Measurements from ENCODE around the gene CAMK2G.

Gene CAMK2G

GRCh38 chr10:73842349-73842748, 32.0 kb downstream of the CAMK2G start:
- H3K79me1 ChIP-seq (ENCODE audit: low read length) = no peaks in the 10 kb centered on the region
- no peak overlapping the region for H2AK5ac ChIP-seq (ENCODE audit: low read length)
- no peak overlapping the region for H3K23ac ChIP-seq (ENCODE audit: low read length)
- H3K4me2 ChIP-seq (ENCODE audit: low read length) = no peak overlapping the region
- no peak overlapping the region for H4K91ac ChIP-seq (ENCODE audit: low read depth, low read length)
- no peak overlapping the region for H2BK120ac ChIP-seq (ENCODE audit: insufficient read depth, low read length, poor library complexity)
- no peak overlapping the region for H3K4me3 ChIP-seq (ENCODE audit: low read depth, low read length)
- no peak overlapping the region for H2AFZ ChIP-seq (ENCODE audit: insufficient read depth, low read length, poor library complexity)
- peaks cover 0 to 6% of the 10 kb centered on the region in 2 experiments for H3K4me1 ChIP-seq (ENCODE audit: control insufficient read depth in 1 of 2, insufficient read depth in 2 of 2, low read length in 2 of 2)
- no peak overlapping the region for H3K18ac ChIP-seq (ENCODE audit: low read length)
- no peaks in the 10 kb centered on the region for H3K79me2 ChIP-seq (ENCODE audit: control insufficient read depth, insufficient read depth, low read length, poor library complexity)
- H3K9me3 ChIP-seq (ENCODE audit: insufficient read depth, low read depth, low read length) = no peaks in the 10 kb centered on the region
- H3K36me3 ChIP-seq (ENCODE audit: control insufficient read depth in 1 of 2, insufficient read depth in 2 of 2, low read length in 2 of 2) = peaks cover 27 to 42% of the 10 kb centered on the region in 2 experiments
- H3K9ac ChIP-seq (ENCODE audit: low read length) = no peak overlapping the region
- no peak overlapping the region for H2BK12ac ChIP-seq (ENCODE audit: low read length)
- H4K12ac ChIP-seq (ENCODE audit: low read depth, low read length) = no peak overlapping the region
- no peak overlapping the region for H2BK5ac ChIP-seq (ENCODE audit: low read depth, low read length, poor library complexity)
- H3K27ac ChIP-seq (ENCODE audit: low read depth, low read length) = no peak overlapping the region
- H3K27me3 ChIP-seq (ENCODE audit: insufficient read depth, low read length) = no peaks in the 10 kb centered on the region
- no peak overlapping the region for H4K8ac ChIP-seq (ENCODE audit: low read depth, low read length)
- no CpG with 5 or more reads among the region's 11 CpGs for WGBS (ENCODE audit: extremely low coverage, insufficient coverage, insufficient read length)
- H3K14ac ChIP-seq (ENCODE audit: low read length) = no peak overlapping the region
- DNase-seq = no peak
- no peak overlapping the region for H3K4ac ChIP-seq (ENCODE audit: low read depth, low read length)

- Histone ChIP-seq H3K14ac (ENCODE audit: low read length) (no peak overlapping the region), H3K36me3 (ENCODE audit: control insufficient read depth in 1 of 2, insufficient read depth in 2 of 2, low read length in 2 of 2) (peaks cover 22 to 37% of the 10 kb centered on the region in 2 experiments), H3K79me1 (ENCODE audit: low read length) (no peaks in the 10 kb centered on the region), H3K9me3 (ENCODE audit: insufficient read depth, low read depth, low read length) (no peaks in the 10 kb centered on the region), H2AK5ac (ENCODE audit: low read length) (no peak overlapping the region), H3K27me3 (ENCODE audit: insufficient read depth, low read length) (no peaks in the 10 kb centered on the region), H2BK12ac (ENCODE audit: low read length) (no peak overlapping the region), H2BK5ac (ENCODE audit: low read depth, low read length, poor library complexity) (no peak overlapping the region), H2BK120ac (ENCODE audit: insufficient read depth, low read length, poor library complexity) (no peak overlapping the region), H3K4me3 (ENCODE audit: low read depth, low read length) (no peak overlapping the region), H4K91ac (ENCODE audit: low read depth, low read length) (no peak overlapping the region), H3K4me2 (ENCODE audit: low read length) (no peak overlapping the region), H4K12ac (ENCODE audit: low read depth, low read length) (no peak overlapping the region), H3K4me1 (ENCODE audit: control insufficient read depth in 1 of 2, insufficient read depth in 2 of 2, low read length in 2 of 2) (peaks cover 0 to 6% of the 10 kb centered on the region in 2 experiments), H3K27ac (ENCODE audit: low read depth, low read length) (no peak overlapping the region), H3K18ac (ENCODE audit: low read length) (no peak overlapping the region), H3K9ac (ENCODE audit: low read length) (peak overlapping the region; percentile 29), H4K8ac (ENCODE audit: low read depth, low read length) (no peak overlapping the region), H2AFZ (ENCODE audit: insufficient read depth, low read length, poor library complexity) (no peak overlapping the region), H3K23ac (ENCODE audit: low read length) (no peak overlapping the region), H3K4ac (ENCODE audit: low read depth, low read length) (no peak overlapping the region), H3K79me2 (ENCODE audit: control insufficient read depth, insufficient read depth, low read length, poor library complexity) (no peaks in the 10 kb centered on the region)
- no peak for DNase-seq
- no CpG with 5 or more reads among the region's 9 CpGs for WGBS (ENCODE audit: extremely low coverage, insufficient coverage, insufficient read length)
Measured at GRCh38 chr10:73841526-73842285, 32.6 kb downstream of the CAMK2G start.

DNA sequence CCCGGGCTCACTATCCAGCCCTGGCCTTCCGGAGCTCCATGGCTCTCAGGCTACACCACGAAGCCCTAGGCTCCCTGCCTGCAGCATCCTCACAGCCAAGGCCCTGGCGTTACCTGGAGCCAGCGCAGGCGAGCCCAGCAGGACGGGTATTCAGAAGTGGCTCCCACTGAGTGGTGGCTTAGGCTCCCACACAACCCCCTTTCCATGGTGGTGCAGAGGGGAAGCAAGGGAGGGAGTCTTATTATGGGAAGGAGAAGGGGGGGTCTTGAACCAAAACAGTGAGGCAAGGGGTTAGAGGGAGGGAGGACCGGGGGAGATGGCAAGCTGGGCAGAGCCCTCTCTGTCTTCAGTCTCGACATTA, 33.3 kb downstream of the CAMK2G start:
- Histone ChIP-seq H3K14ac (ENCODE audit: low read length) (no peak overlapping the region), H3K23ac (ENCODE audit: low read length) (no peak overlapping the region), H2AFZ (ENCODE audit: insufficient read depth, low read length, poor library complexity) (no peak overlapping the region), H2BK12ac (ENCODE audit: low read length) (no peak overlapping the region), H3K18ac (ENCODE audit: low read length) (no peak overlapping the region), H2AK5ac (ENCODE audit: low read length) (no peak overlapping the region), H3K4me2 (ENCODE audit: low read length) (no peak overlapping the region), H3K4me1 (ENCODE audit: control insufficient read depth in 1 of 2, insufficient read depth in 2 of 2, low read length in 2 of 2) (peaks cover 0 to 6% of the 10 kb centered on the region in 2 experiments), H3K27ac (ENCODE audit: low read depth, low read length) (no peak overlapping the region), H3K4me3 (ENCODE audit: low read depth, low read length) (no peak overlapping the region), H4K12ac (ENCODE audit: low read depth, low read length) (no peak overlapping the region), H3K9me3 (ENCODE audit: insufficient read depth, low read depth, low read length) (no peaks in the 10 kb centered on the region), H4K8ac (ENCODE audit: low read depth, low read length) (no peak overlapping the region), H3K27me3 (ENCODE audit: insufficient read depth, low read length) (no peaks in the 10 kb centered on the region), H2BK5ac (ENCODE audit: low read depth, low read length, poor library complexity) (no peak overlapping the region), H3K4ac (ENCODE audit: low read depth, low read length) (no peak overlapping the region), H3K79me1 (ENCODE audit: low read length) (no peaks in the 10 kb centered on the region), H2BK120ac (ENCODE audit: insufficient read depth, low read length, poor library complexity) (no peak overlapping the region), H3K36me3 (ENCODE audit: control insufficient read depth in 1 of 2, insufficient read depth in 2 of 2, low read length in 2 of 2) (peaks cover 25 to 39% of the 10 kb centered on the region in 2 experiments), H3K79me2 (ENCODE audit: control insufficient read depth, insufficient read depth, low read length, poor library complexity) (no peaks in the 10 kb centered on the region), H4K91ac (ENCODE audit: low read depth, low read length) (no peak overlapping the region), H3K9ac (ENCODE audit: low read length) (no peak overlapping the region)
- no CpG with 5 or more reads among the region's 9 CpGs for WGBS (ENCODE audit: extremely low coverage, insufficient coverage, insufficient read length)
- DNase-seq = no peak

DNA sequence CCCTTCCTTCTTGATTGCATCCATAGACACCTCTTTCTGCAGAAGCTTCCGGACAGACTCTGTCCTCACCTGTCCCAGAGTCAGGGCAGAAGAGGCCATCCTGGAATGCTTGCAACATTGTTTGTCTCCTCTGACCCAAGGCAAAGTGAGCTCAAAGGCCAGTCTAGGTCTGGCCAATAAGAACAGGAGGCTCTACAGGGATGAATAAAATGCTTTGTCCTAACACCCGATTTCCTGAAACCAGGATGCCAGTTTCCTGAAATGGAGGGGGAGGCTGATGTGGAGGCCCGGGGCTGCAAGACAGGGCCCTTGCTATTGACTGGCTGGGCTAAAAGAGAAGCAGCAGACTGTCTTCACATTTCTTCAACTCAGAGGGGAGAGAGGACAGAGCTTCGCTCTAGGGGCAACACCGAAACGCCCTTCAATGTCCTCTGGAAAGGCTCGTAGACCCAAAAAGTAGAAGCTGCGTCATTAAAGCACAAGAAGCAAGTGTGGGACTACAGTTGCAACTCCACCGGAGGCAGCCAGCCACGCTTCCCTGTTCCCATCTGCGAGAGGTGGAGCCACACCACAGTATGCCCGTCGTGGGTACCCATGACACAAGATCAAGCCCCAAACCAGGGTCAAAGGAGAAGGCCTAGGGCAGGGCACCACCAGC, 33.8 kb downstream of the CAMK2G start:
- no peak overlapping the region for H2BK5ac ChIP-seq (ENCODE audit: low read depth, low read length, poor library complexity)
- no peak overlapping the region for H3K9ac ChIP-seq (ENCODE audit: low read length)
- no peak overlapping the region for H3K4ac ChIP-seq (ENCODE audit: low read depth, low read length)
- H3K18ac ChIP-seq (ENCODE audit: low read length) = no peak overlapping the region
- no peak overlapping the region for H4K8ac ChIP-seq (ENCODE audit: low read depth, low read length)
- DNase-seq = no peak
- no peak overlapping the region for H3K4me2 ChIP-seq (ENCODE audit: low read length)
- H3K27me3 ChIP-seq (ENCODE audit: insufficient read depth, low read length) = no peaks in the 10 kb centered on the region
- peaks cover 0 to 6% of the 10 kb centered on the region in 2 experiments for H3K4me1 ChIP-seq (ENCODE audit: control insufficient read depth in 1 of 2, insufficient read depth in 2 of 2, low read length in 2 of 2)
- no peak overlapping the region for H4K12ac ChIP-seq (ENCODE audit: low read depth, low read length)
- no peaks in the 10 kb centered on the region for H3K79me2 ChIP-seq (ENCODE audit: control insufficient read depth, insufficient read depth, low read length, poor library complexity)
- no peak overlapping the region for H3K14ac ChIP-seq (ENCODE audit: low read length)
- H2BK120ac ChIP-seq (ENCODE audit: insufficient read depth, low read length, poor library complexity) = no peak overlapping the region
- no peak overlapping the region for H4K91ac ChIP-seq (ENCODE audit: low read depth, low read length)
- no peaks in the 10 kb centered on the region for H3K79me1 ChIP-seq (ENCODE audit: low read length)
- no CpG with 5 or more reads among the region's 13 CpGs for WGBS (ENCODE audit: extremely low coverage, insufficient coverage, insufficient read length)
- H3K27ac ChIP-seq (ENCODE audit: low read depth, low read length) = no peak overlapping the region
- H3K9me3 ChIP-seq (ENCODE audit: insufficient read depth, low read depth, low read length) = no peaks in the 10 kb centered on the region
- no peak overlapping the region for H3K4me3 ChIP-seq (ENCODE audit: low read depth, low read length)
- H2AFZ ChIP-seq (ENCODE audit: insufficient read depth, low read length, poor library complexity) = no peak overlapping the region
- peaks cover 25 to 39% of the 10 kb centered on the region in 2 experiments for H3K36me3 ChIP-seq (ENCODE audit: control insufficient read depth in 1 of 2, insufficient read depth in 2 of 2, low read length in 2 of 2)
- H3K23ac ChIP-seq (ENCODE audit: low read length) = no peak overlapping the region
- H2AK5ac ChIP-seq (ENCODE audit: low read length) = no peak overlapping the region
- H2BK12ac ChIP-seq (ENCODE audit: low read length) = no peak overlapping the region
